Stomach (tissue), 9 donors: ENCODE results near the gene WTAP. TPM values are rescaled to one million over a fixed set of nuclear protein-coding genes. Genes with fewer than 3 reads are reported as not detected.
"Not testable (repeated sequence)": the region's sequence is repeated elsewhere in the genome, so short reads cannot be mapped to it uniquely, and the experiment has no call there.

Source experiments
- DNase-seq, 2 donors: peaks; one replicate each; pipeline versions ENCODE4 v3.0.0 to v3.0.0-alpha.2; 2013 to 2019
- H3K27ac ChIP-seq, 5 donors: fragments of 200-600 bp in 4 of 5; sonication (generic) in 4 of 5; one replicate each; pipeline ENCODE4 v1.5.1; 2013 to 2019; ENCODE audit warnings: mild to moderate bottlenecking in 1 of 5, moderate library complexity in 1 of 5
- H3K27me3 ChIP-seq, 3 donors: fragments of 200-600 bp; sonication (generic); one replicate each; pipeline ENCODE4 v1.5.1; 2017 to 2019; ENCODE audit warnings: mixed run types in 1 of 3
- H3K36me3 ChIP-seq, 4 donors: fragments of 200-600 bp; sonication (generic); 1 replicate in 3 of 4; 2 replicates in 1 of 4; pipeline ENCODE4 v1.5.1; 2016 to 2019
- H3K4me1 ChIP-seq, 4 donors: fragments of 200-600 bp; sonication (generic); one replicate each; pipeline ENCODE4 v1.5.1; 2016 to 2019
- H3K4me3 ChIP-seq, 4 donors: fragments of 200-600 bp; sonication (generic) in 3 of 4; one replicate each; pipeline ENCODE4 v1.5.1; 2016 to 2019; ENCODE audit warnings: mild to moderate bottlenecking in 1 of 4
- H3K9me3 ChIP-seq, 4 donors: fragments of 200-600 bp; sonication (generic); one replicate each; pipeline ENCODE4 v1.5.1; 2016 to 2019
- CTCF ChIP-seq, 7 experiments: fragments of 450-650 bp in 4 of 7; fragments of 200-600 bp in 3 of 7; sonication (generic) in 3 of 7; IDR thresholded peaks; one replicate each; pipeline ENCODE4 v1.5.1; 2016 to 2019; ENCODE audit warnings: antibody characterized with exemption in 7 of 7, control low read depth in 2 of 7, mild to moderate bottlenecking in 1 of 7
- EP300 ChIP-seq: sonication (generic); formaldehyde crosslinking; IDR thresholded peaks from one replicate; pipeline ENCODE4 v1.6.1; 2017; ENCODE audit warnings: antibody characterized with exemption
- POLR2A ChIP-seq, 4 donors: fragments of 450-650 bp; IDR thresholded peaks; one replicate each; pipeline ENCODE4 v1.6.1; 2016; ENCODE audit warnings: antibody characterized with exemption in 4 of 4, control low read depth in 2 of 4, mild to moderate bottlenecking in 1 of 4, moderate library complexity in 1 of 4
- POLR2AphosphoS5 ChIP-seq, 3 donors: sonication (generic); formaldehyde crosslinking; IDR thresholded peaks; one replicate each; pipeline ENCODE4 v1.6.1; 2016; ENCODE audit warnings: antibody characterized with exemption in 3 of 3
- WGBS, 5 donors: extraction: QIAGEN DNeasy Blood & Tissue Kit in 3 of 5; methylation state at CpG; one replicate each; pipeline versions ENCODE4 v1.1.5 to v1.1.7; 2013 to 2018; 5-methylcytosine and 5-hydroxymethylcytosine counted together
- intact Hi-C: fragments of 100-400 bp; cut with DNase I; formaldehyde crosslinking; loops from one replicate; pipeline ENCODE4 v1.15.1; 2023; ENCODE audit warnings: low total_unique reads
- polyA plus RNA-seq, 3 donors: library from polyadenylated mRNA; stranded (reverse); fragments of 200-250 nt; gene quantifications; one replicate each; pipeline ENCODE4 v1.2.3, GENCODE V29; 2013
- total RNA-seq, 5 donors: library from RNA; depleted of rRNA; stranded (reverse); fragments of >200 nt; gene quantifications; one replicate each; pipeline versions ENCODE4 v1.1.0 to v1.2.3, GENCODE V29; 2014 to 2016
- donor health status: healthy with polysubstance abuse.
- donor health status: Bipolar disorder and iron deficiency.
- donor health status: healthy.

WTAP gene
- total and polyA plus RNA-seq, 8 donors: 35.0 to 125 (median 78.6) TPM

GRCh38 chr6:159688266-159688905, 38.9 kb upstream of the WTAP start:
- Histone ChIP-seq H3K27ac (no peak overlapping the region), H3K4me1 (peaks cover 32 to 82% (median 51%) of the 10 kb centered on the region in 4 donors), H3K36me3 (peaks cover 28 to 80% (median 65%) of the 10 kb centered on the region in 4 donors), H3K9me3 (no peaks in the 10 kb centered on the region), H3K4me3 (peak overlapping the region in 3 of 4 donors; percentile 10 to 98 (median 91)), H3K27me3 (no peaks in the 10 kb centered on the region)
- intact Hi-C loops: loop anchor here (10.0 kb wide), 1 partner anchor 66 kb away; no protein-coding TSS in a partner anchor
- no peak for TF ChIP-seq EP300
- TF ChIP-seq POLR2A (IDR thresholded peaks at IDR 0.05): no peak
- TF ChIP-seq POLR2AphosphoS5 (IDR thresholded peaks at IDR 0.05): no peak
- no peak for DNase-seq
- 70 to 83% (median 74%) methylated on average over 5 of the region's 5 CpGs for WGBS, 5 donors

GRCh38 chr6:159689001-159689400, 38.3 kb upstream of the WTAP start:
- H3K9me3 ChIP-seq: no peaks in the 10 kb centered on the region
- TF ChIP-seq POLR2AphosphoS5 (IDR thresholded peaks at IDR 0.05) (peak in 1 of 3 donors; percentile 20), EP300 (no peak)
- no peak for DNase-seq
- 63 to 86% (median 78%) methylated on average over 6 of the region's 6 CpGs for WGBS, 5 donors
- intact Hi-C loops: loop anchor here (10.0 kb wide), 1 partner anchor 66 kb away; no protein-coding TSS in a partner anchor
- no peaks in the 10 kb centered on the region for H3K27me3 ChIP-seq
- peak overlapping the region in 2 of 5 donors; percentile 27 to 98 for H3K27ac ChIP-seq
- H3K36me3 ChIP-seq: peaks cover 26 to 74% (median 59%) of the 10 kb centered on the region in 4 donors
- peaks cover 34 to 78% (median 52%) of the 10 kb centered on the region in 4 donors for H3K4me1 ChIP-seq
- peak overlapping the region in 3 of 4 donors; percentile 10 to 98 (median 91) for H3K4me3 ChIP-seq

DNA sequence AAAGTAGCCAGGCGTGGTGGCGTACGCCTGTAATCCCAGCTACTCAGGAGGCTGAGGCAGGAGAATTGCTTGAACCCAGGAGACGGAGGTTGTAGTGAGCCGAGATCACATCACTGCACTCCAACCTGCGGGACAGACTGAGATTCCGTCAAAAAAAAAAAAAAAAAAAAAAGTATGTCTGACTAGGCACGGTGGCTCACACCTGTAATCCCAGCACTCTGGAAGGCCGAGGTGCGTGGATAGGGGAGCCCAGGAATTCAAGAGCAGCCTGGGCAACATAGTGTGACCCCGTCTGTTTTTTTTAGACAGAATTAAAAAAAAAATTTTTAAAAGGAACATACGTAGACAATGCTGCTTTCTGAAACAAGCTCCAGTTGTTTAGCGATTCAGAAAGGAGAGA, 37.2 kb upstream of the WTAP start:
- Histone ChIP-seq H3K4me3 (peak overlapping the region in 2 of 4 donors; percentile 91 to 98), H3K27ac (peak overlapping the region in 3 of 5 donors; percentile 95 to 98 (median 97)), H3K36me3 (peaks cover 22 to 62% (median 47%) of the 10 kb centered on the region in 4 donors), H3K4me1 (peaks cover 42 to 81% (median 60%) of the 10 kb centered on the region in 4 donors)
- intact Hi-C loops: loop anchor here (10.0 kb wide), 1 partner anchor 105 kb away; the partner anchor contains the start of gene MRPL18
- DNase-seq, H3K9me3 ChIP-seq, H3K27me3 ChIP-seq: not testable (repeated sequence)
- 88 to 95% (median 92%) methylated on average over 13 of the region's 13 CpGs for WGBS, 5 donors

DNA sequence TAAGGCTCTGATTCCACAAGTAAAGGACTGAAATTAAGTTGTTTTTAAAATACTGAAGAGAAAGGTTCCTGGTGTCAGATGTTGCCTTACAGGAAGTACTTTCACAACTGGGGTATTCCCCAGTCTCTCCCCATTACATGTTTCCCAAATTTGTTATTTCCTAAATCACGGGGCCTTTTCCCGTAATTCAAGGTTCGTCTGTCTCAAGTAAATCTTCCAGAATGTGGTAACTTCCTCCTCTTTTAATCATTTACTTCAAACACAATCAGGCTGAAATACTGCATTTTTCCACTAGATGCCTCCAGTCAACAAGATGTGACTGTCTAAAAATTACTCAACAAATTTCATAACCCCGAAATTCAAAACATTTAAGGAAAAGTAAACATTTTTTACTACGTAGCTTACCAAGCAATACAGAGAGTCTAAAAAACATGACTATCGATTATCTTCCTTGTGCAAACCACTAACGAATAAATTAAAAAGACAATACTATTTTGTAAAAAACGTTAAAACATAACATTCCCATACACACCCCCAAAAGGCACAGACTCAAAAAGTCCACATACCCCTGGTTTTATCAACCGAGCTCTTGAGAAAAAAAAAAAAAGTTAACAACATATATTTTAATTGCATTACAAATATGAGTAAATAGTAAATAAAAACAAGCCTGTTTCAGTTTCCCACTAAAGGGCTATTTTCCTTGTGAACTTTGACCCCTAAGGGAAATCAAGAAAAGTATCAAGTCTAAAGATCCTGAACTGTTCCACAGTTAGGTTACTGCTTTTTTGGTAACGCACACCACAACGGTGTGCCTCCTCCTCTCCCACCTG, 36.0 kb upstream of the WTAP start:
- DNase-seq: peak in 1 of 2 donors; percentile 88
- Histone ChIP-seq H3K9me3 (no peaks in the 10 kb centered on the region), H3K4me1 (peaks cover 42 to 75% (median 59%) of the 10 kb centered on the region in 4 donors), H3K36me3 (peaks cover 16 to 50% (median 36%) of the 10 kb centered on the region in 4 donors), H3K4me3 (peak overlapping the region; percentile 78 to 98 (median 93)), H3K27me3 (no peaks in the 10 kb centered on the region), H3K27ac (peak overlapping the region; percentile 74 to 99 (median 97))
- intact Hi-C loops: loop anchor here (10.0 kb wide), 1 partner anchor 103 kb away; the partner anchor contains the start of gene MRPL18
- no peak for TF ChIP-seq POLR2A (IDR thresholded peaks at IDR 0.05)
- TF ChIP-seq EP300: no peak
- peak; percentile 16 to 90 (median 71) for TF ChIP-seq POLR2AphosphoS5 (IDR thresholded peaks at IDR 0.05)
- TF ChIP-seq CTCF (IDR thresholded peaks at IDR 0.05): peak in 5 of 7 experiments; percentile 57 to 91 (median 75)
- WGBS, 5 donors: 4 to 7% (median 6%) methylated on average over 11 of the region's 11 CpGs

GRCh38 chr6:159691963-159692287, 35.4 kb upstream of the WTAP start:
- TF ChIP-seq POLR2A (IDR thresholded peaks at IDR 0.05) (no peak), CTCF (IDR thresholded peaks at IDR 0.05) (no peak), EP300 (no peak), POLR2AphosphoS5 (IDR thresholded peaks at IDR 0.05) (no peak)
- peak overlapping the region; percentile 74 to 99 (median 97) for H3K27ac ChIP-seq
- 0 to 23% (median 22%) methylated on average over 3 to 7 of the region's 7 CpGs for WGBS, 5 donors
- H3K4me3 ChIP-seq: peak overlapping the region; percentile 78 to 98 (median 93)
- peaks cover 10 to 44% (median 30%) of the 10 kb centered on the region in 4 donors for H3K36me3 ChIP-seq
- peaks cover 42 to 69% (median 55%) of the 10 kb centered on the region in 4 donors for H3K4me1 ChIP-seq
- no peaks in the 10 kb centered on the region for H3K9me3 ChIP-seq
- peak in 1 of 2 donors; percentile 28 for DNase-seq
- H3K27me3 ChIP-seq: no peaks in the 10 kb centered on the region
- intact Hi-C loops: loop anchor here (10.0 kb wide), 1 partner anchor 103 kb away; the partner anchor contains the start of gene MRPL18
